Stimulated activated CD8-positive, alpha-beta memory T cell treated with anti-CD3 and anti-CD28 coated beads, Interleukin-12 subunit alpha, Interleukin-12 subunit beta, amount 100 ng/mL, for 1 hour (primary cell): ENCODE results near the gene KAT7.
"Not testable (repeated sequence)": the region's sequence is repeated elsewhere in the genome, so short reads cannot be mapped to it uniquely, and the experiment has no call there.

Experiments
- DNase-seq: peaks from one replicate; pipeline ENCODE4 v3.0.0-alpha.2; 2020; ENCODE audit warnings: low read depth

The KAT7 gene

GRCh38 chr17:49788478-49789242 is at the start of gene KAT7:
Gene KAT7 (plus strand): TSS chr17:49788681. CDS start chr17:49788835, 154 bp downstream.
- DNase-seq: peak; percentile 97

GRCh38 chr17:49739641-49740271 is 48.7 kb upstream of the KAT7 start:
- DNase-seq: peak; percentile 95

GRCh38 chr17:49741009-49741691 is 47.3 kb upstream of the KAT7 start:
- no peak for DNase-seq

- DNase-seq: no peak
Observed at GRCh38 chr17:49741692-49742076, 46.8 kb upstream of the KAT7 start.

- DNase-seq: no peak
Observed at GRCh38 chr17:49742166-49742638, 46.3 kb upstream of the KAT7 start.

GRCh38 chr17:49745175-49746139 is 43.0 kb upstream of the KAT7 start:
- no peak for DNase-seq

- DNase-seq: no peak
Observed at GRCh38 chr17:49746791-49747490, 41.5 kb upstream of the KAT7 start.

- no peak for DNase-seq
Observed at GRCh38 chr17:49747632-49748031, 40.8 kb upstream of the KAT7 start.

GRCh38 chr17:49748223-49748622 is 40.3 kb upstream of the KAT7 start:
- DNase-seq: no peak

GRCh38 chr17:49748791-49749190 is 39.7 kb upstream of the KAT7 start:
- DNase-seq: no peak

- DNase-seq: no peak
Observed at GRCh38 chr17:49749730-49750129, 38.8 kb upstream of the KAT7 start.

- no peak for DNase-seq
Observed at GRCh38 chr17:49752508-49752907, 36.0 kb upstream of the KAT7 start.

- DNase-seq: no peak
Observed at GRCh38 chr17:49753959-49754391, 34.5 kb upstream of the KAT7 start.

GRCh38 chr17:49755663-49756283 is 32.7 kb upstream of the KAT7 start:
- no peak for DNase-seq

GRCh38 chr17:49756323-49757150 is 31.9 kb upstream of the KAT7 start:
- DNase-seq: no peak

GRCh38 chr17:49757151-49757777 is 31.2 kb upstream of the KAT7 start:
- DNase-seq: no peak

- DNase-seq: not testable (repeated sequence)
Observed at GRCh38 chr17:49758464-49759010, 29.9 kb upstream of the KAT7 start.

GRCh38 chr17:49759203-49759602 is 29.3 kb upstream of the KAT7 start:
- no peak for DNase-seq

GRCh38 chr17:49760296-49760695 is 28.2 kb upstream of the KAT7 start:
- DNase-seq: no peak
